H9 (cell line): Measurements from ENCODE around the gene PEX16. TPM values are rescaled to one million over a fixed set of nuclear protein-coding genes. Genes with fewer than 3 reads are reported as not detected.

Experiments
- DNase-seq: peaks from one replicate; pipeline ENCODE4 v3.0.0-alpha.2; 2017
- H2AFZ ChIP-seq: one replicate; pipeline ENCODE4 v1.6.1; 2013; ENCODE audit warnings: mild to moderate bottlenecking, low read length, control low read depth, moderate library complexity
- H2AK5ac ChIP-seq: 2 replicates; pipeline ENCODE4 v1.6.1; 2013; ENCODE audit warnings: low read length, control low read depth, mixed read lengths; ENCODE audit not compliant: insufficient read length
- H2BK120ac ChIP-seq: one replicate; pipeline ENCODE4 v1.6.1; 2013; ENCODE audit warnings: low read depth, mild to moderate bottlenecking, low read length, control low read depth, inconsistent platforms; ENCODE audit not compliant: poor library complexity, severe bottlenecking
- H2BK12ac ChIP-seq: 2 replicates; pipeline ENCODE4 v1.6.1; 2013; ENCODE audit warnings: low read length, control low read depth, mixed read lengths, low read depth; ENCODE audit not compliant: insufficient read length
- H2BK15ac ChIP-seq: 2 replicates; pipeline ENCODE4 v1.6.1; 2013; ENCODE audit warnings: low read depth, low read length, control low read depth
- H2BK20ac ChIP-seq: one replicate; pipeline ENCODE4 v1.6.1; 2013; ENCODE audit warnings: low read depth, mild to moderate bottlenecking, low read length, control low read depth, inconsistent platforms; ENCODE audit not compliant: poor library complexity, severe bottlenecking
- H2BK5ac ChIP-seq: 2 replicates; pipeline ENCODE4 v1.6.1; 2013; ENCODE audit warnings: low read length, control low read depth, mixed read lengths; ENCODE audit not compliant: insufficient read length
- H3K14ac ChIP-seq: 2 replicates; pipeline ENCODE4 v1.6.1; 2013; ENCODE audit warnings: low read length, control low read depth; ENCODE audit not compliant: insufficient read depth
- H3K18ac ChIP-seq: 2 replicates; pipeline ENCODE4 v1.6.1; 2013; ENCODE audit warnings: low read depth, mild to moderate bottlenecking, mixed read lengths, low read length, control low read depth; ENCODE audit not compliant: insufficient read length
- H3K23ac ChIP-seq: 2 replicates; pipeline ENCODE4 v1.6.1; 2013; ENCODE audit warnings: low read length, control low read depth, mixed read lengths, low read depth; ENCODE audit not compliant: insufficient read length
- H3K23me2 ChIP-seq: 2 replicates; pipeline ENCODE4 v1.6.1; 2013; ENCODE audit warnings: low read depth, mild to moderate bottlenecking, mixed read lengths, low read length, control low read depth; ENCODE audit not compliant: insufficient read length, poor library complexity, severe bottlenecking
- H3K27ac ChIP-seq: 2 replicates; pipeline ENCODE4 v1.5.1; 2013; ENCODE audit warnings: low read length, control low read depth, mixed read lengths, low read depth; ENCODE audit not compliant: insufficient read length
- H3K27me3 ChIP-seq: 2 replicates; pipeline ENCODE4 v1.6.1; 2013; ENCODE audit warnings: low read length, control low read depth, inconsistent platforms; ENCODE audit not compliant: insufficient read depth
- H3K4ac ChIP-seq: 2 replicates; pipeline ENCODE4 v1.6.1; 2013; ENCODE audit warnings: low read depth, mild to moderate bottlenecking, control low read depth, inconsistent platforms, low read length, moderate library complexity
- H3K4me1 ChIP-seq: 2 replicates; pipeline ENCODE4 v1.6.1; 2013; ENCODE audit warnings: low read length, control low read depth, inconsistent platforms; ENCODE audit not compliant: insufficient read depth
- H3K4me2 ChIP-seq: 2 replicates; pipeline ENCODE4 v1.6.1; 2013; ENCODE audit warnings: low read length, control low read depth, mixed read lengths; ENCODE audit not compliant: insufficient read length, insufficient read depth
- H3K56ac ChIP-seq: 2 replicates; pipeline ENCODE4 v1.6.1; 2013; ENCODE audit warnings: low read depth, mild to moderate bottlenecking, mixed read lengths, low read length, control low read depth; ENCODE audit not compliant: insufficient read length
- H3K79me1 ChIP-seq: 2 replicates; pipeline ENCODE4 v1.6.1; 2013; ENCODE audit warnings: low read depth, mild to moderate bottlenecking, moderate library complexity, low read length, control low read depth, inconsistent platforms; ENCODE audit not compliant: insufficient read depth, poor library complexity, severe bottlenecking
- H3K79me2 ChIP-seq: 2 replicates; pipeline ENCODE4 v1.6.1; 2013; ENCODE audit warnings: low read length, control low read depth, inconsistent platforms; ENCODE audit not compliant: insufficient read depth
- H3K9ac ChIP-seq: 2 replicates; pipeline ENCODE4 v1.6.1; 2013; ENCODE audit warnings: low read length, control low read depth, mixed read lengths; ENCODE audit not compliant: insufficient read length; ENCODE audit errors: extremely low read depth
- H3K9me3 ChIP-seq: one replicate; pipeline ENCODE4 v1.6.1; 2013; ENCODE audit warnings: low read depth, low read length, inconsistent platforms; ENCODE audit not compliant: control insufficient read depth
- H3T11ph ChIP-seq: one replicate; pipeline ENCODE4 v1.6.1; 2013; ENCODE audit warnings: mild to moderate bottlenecking, low read length, control low read depth, inconsistent platforms
- H4K20me1 ChIP-seq: one replicate; pipeline ENCODE4 v1.6.1; 2013; ENCODE audit not compliant: control insufficient read depth, insufficient read length, insufficient read depth
- H4K5ac ChIP-seq: 2 replicates; pipeline ENCODE4 v1.6.1; 2013; ENCODE audit warnings: low read depth, mild to moderate bottlenecking, mixed read lengths, low read length, control low read depth; ENCODE audit not compliant: insufficient read length
- H4K8ac ChIP-seq: replicated peaks from 2 replicates; pipeline ENCODE4 v1.6.1; 2013; ENCODE audit warnings: low read length, control low read depth, mixed read lengths, low read depth; ENCODE audit not compliant: insufficient read length
- H4K91ac ChIP-seq: 2 replicates; pipeline ENCODE4 v1.6.1; 2013; ENCODE audit warnings: low read depth, mild to moderate bottlenecking, moderate library complexity, mixed read lengths, low read length, control low read depth; ENCODE audit not compliant: insufficient read length
- H3K27ac Mint-ChIP-seq, 3 experiments: 2 replicates in 2 of 3; 3 replicates in 1 of 3; pipeline ENCODE4 v1.8.0; 2020 to 2021; ENCODE audit warnings: mixed read lengths in 3 of 3, mild to moderate bottlenecking in 1 of 3, moderate library complexity in 1 of 3
- H3K27me3 Mint-ChIP-seq: 2 replicates; pipeline ENCODE4 v1.8.0; 2021; ENCODE audit warnings: low read depth, mild to moderate bottlenecking, moderate library complexity, mixed read lengths
- H3K36me3 Mint-ChIP-seq, 3 experiments: 2 replicates in 2 of 3; 3 replicates in 1 of 3; pipeline ENCODE4 v1.8.0; 2020 to 2021; ENCODE audit warnings: low read depth in 3 of 3, mixed read lengths in 3 of 3; ENCODE audit not compliant: insufficient read depth in 1 of 3
- H3K4me1 Mint-ChIP-seq, 2 experiments: 2 replicates each; pipeline ENCODE4 v1.8.0; 2020; ENCODE audit warnings: mixed read lengths in 2 of 2
- H3K4me3 Mint-ChIP-seq, 2 experiments: 2 replicates in 1 of 2; 3 replicates in 1 of 2; pipeline ENCODE4 v1.8.0; 2020 to 2021; ENCODE audit warnings: mild to moderate bottlenecking in 2 of 2, mixed read lengths in 2 of 2, moderate library complexity in 1 of 2
- H3K9me3 Mint-ChIP-seq, 2 experiments: 2 replicates in 1 of 2; 3 replicates in 1 of 2; pipeline ENCODE4 v1.8.0; 2020; ENCODE audit warnings: mild to moderate bottlenecking in 2 of 2, mixed read lengths in 2 of 2, moderate library complexity in 1 of 2
- CTCF ChIP-seq: fragments of 200-600 bp; sonication (generic); conservative IDR thresholded peaks from 3 replicates; pipeline ENCODE4 v1.8.0; 2021; ENCODE audit warnings: antibody characterized with exemption, mild to moderate bottlenecking
- WGBS: extraction: QIAGEN DNeasy Blood & Tissue Kit; methylation state at CpG from one replicate; pipeline ENCODE4 v1.1.7; 2013; ENCODE audit warnings: missing lambda C conversion rate, low lambda C conversion rate, mixed read lengths; ENCODE audit not compliant: insufficient read length; ENCODE audit errors: extremely low coverage; 5-methylcytosine and 5-hydroxymethylcytosine counted together
- total RNA-seq: library from RNA; stranded (reverse); gene quantifications from 2 replicates; pipeline ENCODE4 v1.2.1, GENCODE V29; 2021

Gene PEX16
- total RNA-seq, 1 experiment from 2014 or later, result 30.8 TPM

DNA sequence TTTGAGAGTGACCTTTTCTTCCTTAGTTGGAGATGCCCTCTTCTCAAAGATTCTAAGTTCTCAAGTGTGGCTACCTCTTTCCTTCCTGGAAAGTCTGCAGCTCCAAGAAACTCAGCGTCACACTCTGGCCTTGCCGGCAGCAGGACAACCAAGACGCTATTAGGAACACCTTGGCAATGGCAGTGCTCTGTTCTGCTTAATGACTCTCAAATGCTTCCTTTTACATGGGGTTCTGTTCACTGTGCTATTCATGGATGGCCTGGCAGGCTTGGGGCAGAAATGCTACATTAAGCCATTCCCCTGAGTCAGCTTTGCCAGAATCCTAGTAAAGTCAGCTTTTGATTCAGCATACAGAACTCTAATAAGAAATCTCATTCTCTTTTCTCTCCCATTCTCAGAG is 30.7 kb upstream of the PEX16 start:
- H3K79me2 ChIP-seq, result no peaks in the 10 kb centered on the region
- H3K4ac ChIP-seq, result no peak overlapping the region
- H2BK15ac ChIP-seq, result no peak overlapping the region
- no peak overlapping the region for H3T11ph ChIP-seq
- H2AFZ ChIP-seq, result no peak overlapping the region
- no peak overlapping the region for H3K18ac ChIP-seq
- Mint-ChIP-seq H3K4me3 (no peak overlapping the region), H3K4me1 (no peaks in the 10 kb centered on the region), H3K27ac (peak overlapping the region in 1 of 3 experiments; percentile 73; a peak in 1 of 7 replicates), H3K9me3 (no peaks in the 10 kb centered on the region), H3K27me3 (no peaks in the 10 kb centered on the region), H3K36me3 (peaks cover 9 to 68% (median 34%) of the 10 kb centered on the region in 3 experiments; a peak in 5 of 7 replicates)
- H3K9ac ChIP-seq, result no peak overlapping the region
- H3K27ac ChIP-seq, result no peak overlapping the region
- no peak overlapping the region for H2BK120ac ChIP-seq
- no peak overlapping the region for H3K23ac ChIP-seq
- H3K56ac ChIP-seq, result no peak overlapping the region
- no peak for TF ChIP-seq CTCF
- no CpG with 5 or more reads among the region's 3 CpGs for WGBS
- H3K4me1 ChIP-seq, result no peaks in the 10 kb centered on the region
- H3K79me1 ChIP-seq, result no peaks in the 10 kb centered on the region
- no peak overlapping the region for H4K8ac ChIP-seq
- no peaks in the 10 kb centered on the region for H3K27me3 ChIP-seq
- H4K20me1 ChIP-seq, result no peaks in the 10 kb centered on the region
- H2BK20ac ChIP-seq, result no peak overlapping the region
- no peak overlapping the region for H4K91ac ChIP-seq
- no peaks in the 10 kb centered on the region for H3K23me2 ChIP-seq
- no peak overlapping the region for H2BK5ac ChIP-seq
- no peak overlapping the region for H2BK12ac ChIP-seq
- no peaks in the 10 kb centered on the region for H3K9me3 ChIP-seq
- no peak for DNase-seq
- H2AK5ac ChIP-seq, result no peak overlapping the region
- no peak overlapping the region for H4K5ac ChIP-seq
- H3K14ac ChIP-seq, result no peak overlapping the region
- no peak overlapping the region for H3K4me2 ChIP-seq
